ENCODE measurements around the gene DMRT1.

- TF ChIP-seq, protein P1, sequence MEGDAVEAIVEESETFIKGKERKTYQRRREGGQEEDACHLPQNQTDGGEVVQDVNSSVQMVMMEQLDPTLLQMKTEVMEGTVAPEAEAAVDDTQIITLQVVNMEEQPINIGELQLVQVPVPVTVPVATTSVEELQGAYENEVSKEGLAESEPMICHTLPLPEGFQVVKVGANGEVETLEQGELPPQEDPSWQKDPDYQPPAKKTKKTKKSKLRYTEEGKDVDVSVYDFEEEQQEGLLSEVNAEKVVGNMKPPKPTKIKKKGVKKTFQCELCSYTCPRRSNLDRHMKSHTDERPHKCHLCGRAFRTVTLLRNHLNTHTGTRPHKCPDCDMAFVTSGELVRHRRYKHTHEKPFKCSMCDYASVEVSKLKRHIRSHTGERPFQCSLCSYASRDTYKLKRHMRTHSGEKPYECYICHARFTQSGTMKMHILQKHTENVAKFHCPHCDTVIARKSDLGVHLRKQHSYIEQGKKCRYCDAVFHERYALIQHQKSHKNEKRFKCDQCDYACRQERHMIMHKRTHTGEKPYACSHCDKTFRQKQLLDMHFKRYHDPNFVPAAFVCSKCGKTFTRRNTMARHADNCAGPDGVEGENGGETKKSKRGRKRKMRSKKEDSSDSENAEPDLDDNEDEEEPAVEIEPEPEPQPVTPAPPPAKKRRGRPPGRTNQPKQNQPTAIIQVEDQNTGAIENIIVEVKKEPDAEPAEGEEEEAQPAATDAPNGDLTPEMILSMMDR (IDR thresholded peaks at IDR 0.05): no peak
- no peak for TF ChIP-seq POLR2AphosphoS5 (IDR thresholded peaks at IDR 0.05; ENCODE audit: low read depth, low read length)
These were observed 40.0 kb upstream of the DMRT1 start for GRCh38 chr9:801399-802071.

All from Panc1 (cell line).